Lung microvascular endothelial cell (primary cell): ENCODE data around the gene CERK. TPM values are rescaled to one million over a fixed set of nuclear protein-coding genes. Genes with fewer than 3 reads are reported as not detected.

Source experiments
- DNase-seq, 2 donors: peaks; one replicate each; pipeline versions ENCODE4 v3.0.0 to v3.0.0-alpha.2; 2010; ENCODE audit warnings: low read depth in 2 of 2
- total RNA-seq: library from RNA; depleted of rRNA; stranded (reverse); fragments of >200 nt; gene quantifications from 2 replicates; pipeline ENCODE4 v1.2.1, GENCODE V29; 2014

Gene CERK
- total RNA-seq, 1 donor from 2014 or later = 128 TPM

DNA sequence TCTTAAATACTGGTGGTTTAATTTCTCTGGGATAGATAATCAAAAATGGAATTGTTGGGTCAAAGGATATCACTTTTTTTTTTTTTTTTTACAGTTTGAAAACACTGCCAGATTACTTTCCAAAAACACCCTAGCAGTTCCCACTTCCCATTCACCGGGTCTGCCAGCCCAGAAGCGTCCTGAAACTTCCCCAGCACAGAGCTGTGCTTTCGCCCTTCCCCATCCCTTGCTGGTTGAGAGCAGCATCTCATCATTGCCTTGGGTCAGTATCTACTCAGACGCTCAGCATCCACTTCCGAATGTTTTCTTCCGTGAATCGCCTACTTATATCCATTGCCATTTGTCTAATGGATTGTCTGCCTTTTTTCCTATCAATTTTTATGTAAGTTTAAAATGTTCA is 5.5 kb downstream of the CERK start:
- DNase-seq = no peak

DNA sequence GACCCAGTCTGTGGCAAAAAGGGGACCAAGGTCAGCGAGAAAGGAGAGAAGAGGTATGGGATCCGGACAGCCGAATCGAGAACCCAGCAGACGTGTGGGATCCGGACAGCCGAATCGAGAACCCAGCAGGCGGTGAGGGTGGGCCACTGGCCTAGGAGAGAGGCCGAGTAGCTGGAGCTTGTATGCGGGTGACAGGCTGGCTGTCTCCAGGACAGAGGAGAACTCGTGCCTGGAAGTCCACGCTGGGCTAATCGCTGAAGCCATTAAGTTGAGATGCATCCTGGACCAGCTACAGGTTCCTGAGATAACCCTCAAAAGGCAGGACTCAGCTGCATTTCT is 6.0 kb downstream of the CERK start:
- no peak for DNase-seq

DNA sequence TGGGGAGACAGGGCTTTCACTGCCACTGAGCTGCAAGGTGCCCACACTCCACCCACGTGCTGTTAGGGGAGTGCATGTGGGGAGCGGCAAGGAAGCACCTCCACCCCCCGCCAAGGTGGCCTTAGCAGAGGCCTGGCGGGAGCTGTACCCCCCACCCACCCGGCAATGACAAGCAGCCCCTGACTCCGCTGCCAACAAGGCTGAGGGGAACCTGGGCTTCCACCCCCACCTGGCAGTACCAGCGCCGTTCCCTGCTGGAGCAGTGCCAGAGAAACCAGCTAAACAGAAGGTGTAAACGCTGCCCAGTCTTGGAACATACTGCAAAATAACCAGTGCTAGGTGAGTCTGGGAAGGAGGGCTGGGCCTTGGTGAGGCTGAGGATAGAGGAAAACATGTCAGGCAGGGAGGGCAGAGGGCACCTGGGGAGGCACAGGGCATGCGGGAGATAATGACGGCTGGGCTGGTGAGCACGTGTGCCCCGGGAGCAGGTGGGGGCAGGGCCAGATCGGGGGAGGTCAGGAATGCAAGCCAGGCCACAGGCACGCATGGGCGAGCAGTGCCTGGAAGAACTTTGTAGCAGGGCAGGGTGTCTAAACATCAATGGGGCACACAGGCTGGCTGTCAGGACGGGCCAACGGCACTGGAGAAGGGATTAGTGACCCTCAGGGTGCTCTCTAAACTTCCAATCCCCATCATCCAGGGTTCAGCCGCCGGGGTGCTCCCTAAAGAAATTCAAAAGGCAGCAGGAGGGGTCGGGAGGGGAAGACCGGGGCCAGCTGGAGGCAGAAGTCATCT is 6.6 kb downstream of the CERK start:
- DNase-seq = no peak

DNA sequence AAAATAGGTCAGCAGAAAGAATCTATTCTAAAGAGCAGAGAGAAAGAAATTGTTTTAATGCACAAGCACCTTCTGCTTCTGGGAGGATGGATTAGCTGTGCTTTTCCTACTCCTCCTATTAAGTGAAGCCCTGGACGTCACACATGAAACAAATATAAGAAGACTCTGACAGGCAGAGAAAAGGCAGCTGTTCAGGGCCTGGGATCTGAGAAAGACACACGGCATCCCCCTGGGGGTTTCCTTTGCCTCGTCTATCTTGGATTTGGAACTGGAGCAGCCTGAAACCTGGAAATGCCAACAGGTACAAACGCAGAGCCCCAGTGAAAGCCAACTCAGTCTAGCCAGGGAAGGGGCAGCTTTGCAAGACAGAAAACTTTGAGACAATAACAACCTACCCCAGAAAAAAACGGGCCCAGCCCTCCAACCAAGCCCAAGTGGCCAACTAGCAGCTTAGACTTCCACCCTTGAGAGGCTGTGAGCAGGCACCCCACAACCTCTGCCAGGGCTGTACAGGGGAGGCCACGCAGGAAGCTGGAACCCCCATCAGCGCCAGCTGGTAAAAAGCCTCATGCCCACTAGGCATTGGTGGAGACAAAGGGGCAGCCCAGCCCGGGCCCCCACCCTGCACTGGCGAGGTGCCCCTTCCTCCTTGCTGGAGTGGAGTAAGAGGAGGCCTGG is 7.3 kb downstream of the CERK start:
- no peak for DNase-seq

DNA sequence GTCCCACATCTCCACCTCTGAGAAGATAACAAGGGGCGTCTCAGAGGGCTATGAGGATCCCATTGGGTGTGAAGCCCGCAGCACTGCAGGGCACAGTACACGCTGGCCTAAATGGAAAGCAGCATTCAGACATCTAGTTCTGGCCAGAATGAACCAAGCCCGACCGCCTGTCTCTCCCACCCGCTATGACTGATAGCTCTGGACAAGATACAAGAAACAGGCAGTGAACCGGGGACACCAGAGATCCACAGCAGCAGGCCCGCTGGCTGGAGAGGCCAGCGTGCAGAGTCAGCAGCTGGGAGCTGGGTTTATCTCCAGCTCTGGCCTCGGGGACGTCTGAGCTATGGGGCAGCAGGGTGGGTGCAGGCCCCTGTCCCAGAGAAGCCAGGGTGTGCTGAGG is 9.6 kb downstream of the CERK start:
- DNase-seq = no peak

DNA sequence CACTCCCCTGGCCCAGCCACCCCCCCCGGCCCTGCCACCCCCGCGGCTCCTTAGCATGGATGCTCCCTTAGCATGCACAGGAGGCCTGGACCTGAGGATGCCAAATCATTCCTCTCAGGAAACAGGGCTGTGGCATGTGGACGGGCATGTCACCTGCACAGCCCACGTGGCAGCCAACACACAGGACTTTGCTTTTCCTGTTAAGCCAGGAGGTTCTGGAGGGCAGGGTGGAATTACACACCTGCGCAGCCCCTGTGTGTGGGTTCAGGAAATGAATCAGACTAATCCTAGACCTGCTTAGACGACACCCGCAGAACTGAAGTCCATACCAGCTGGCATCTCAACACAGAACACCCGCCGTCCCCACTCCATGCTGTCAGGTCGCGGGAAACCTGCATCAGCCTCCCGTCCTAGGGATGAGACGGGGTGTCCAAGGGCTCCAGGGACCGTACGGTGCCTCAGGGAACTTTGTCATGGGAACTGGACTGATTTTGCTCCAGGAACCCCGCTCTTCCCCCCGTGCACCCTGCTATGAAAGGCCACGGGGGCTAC is 10.2 kb downstream of the CERK start:
- no peak for DNase-seq

DNA sequence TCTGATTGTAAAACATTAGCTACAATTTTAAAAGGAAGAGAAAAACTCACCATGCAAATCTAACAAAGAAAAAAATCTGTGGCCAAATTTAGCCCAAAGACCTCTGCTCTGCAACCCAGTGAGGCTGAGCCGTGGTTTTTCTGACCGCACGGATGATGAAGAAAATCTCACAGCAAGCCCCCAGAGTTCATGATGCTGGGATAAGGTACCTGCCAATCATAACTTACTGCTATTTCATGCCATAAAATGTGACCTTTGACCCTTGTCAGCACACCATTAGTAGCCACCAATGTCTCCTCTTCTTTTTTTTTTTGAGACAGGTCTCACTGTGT is 11.1 kb downstream of the CERK start:
- no peak for DNase-seq

DNA sequence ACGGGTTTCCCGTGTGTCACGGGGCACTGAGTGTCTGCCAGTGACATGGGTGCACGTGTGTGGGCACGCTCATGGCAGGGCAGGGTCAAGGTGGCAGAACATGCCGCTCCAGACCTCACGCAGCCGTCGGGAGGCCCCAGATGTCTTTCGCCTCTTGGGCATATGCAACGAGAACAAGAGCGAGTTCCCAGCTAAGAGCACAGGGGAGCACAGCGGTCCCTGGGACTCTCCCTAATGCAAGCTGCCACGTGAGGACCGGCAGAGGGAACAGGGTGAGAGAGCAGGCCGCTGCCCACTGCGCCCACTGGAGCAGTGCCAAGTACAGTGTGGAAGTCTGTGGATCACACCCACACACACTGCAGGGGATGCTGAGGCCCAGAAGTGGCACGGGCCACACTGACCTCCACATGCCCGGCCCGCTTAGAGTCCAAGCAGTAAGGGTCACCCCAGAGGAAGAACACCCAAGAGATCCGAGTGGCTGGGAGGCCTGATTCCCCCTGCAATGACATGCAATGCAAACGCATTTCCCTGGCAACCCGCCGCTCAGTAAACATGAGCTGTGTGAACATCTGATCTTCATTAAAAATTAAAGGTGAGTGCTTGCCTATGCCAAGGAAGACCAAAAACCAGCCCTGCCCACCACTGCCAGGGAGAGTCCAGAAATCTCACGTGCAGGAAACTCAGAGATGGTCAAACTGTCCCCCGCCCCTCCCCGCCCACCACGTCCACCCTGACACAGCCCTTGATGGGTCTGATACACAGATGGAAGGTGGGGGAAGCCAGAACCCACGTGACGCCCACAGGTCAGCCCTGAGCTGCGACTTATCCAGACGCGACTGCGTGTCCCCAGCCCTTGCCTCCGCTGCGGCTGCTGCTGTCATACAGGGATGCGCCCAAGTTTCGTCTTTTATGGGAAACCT is 11.7 kb downstream of the CERK start:
- no peak for DNase-seq

DNA sequence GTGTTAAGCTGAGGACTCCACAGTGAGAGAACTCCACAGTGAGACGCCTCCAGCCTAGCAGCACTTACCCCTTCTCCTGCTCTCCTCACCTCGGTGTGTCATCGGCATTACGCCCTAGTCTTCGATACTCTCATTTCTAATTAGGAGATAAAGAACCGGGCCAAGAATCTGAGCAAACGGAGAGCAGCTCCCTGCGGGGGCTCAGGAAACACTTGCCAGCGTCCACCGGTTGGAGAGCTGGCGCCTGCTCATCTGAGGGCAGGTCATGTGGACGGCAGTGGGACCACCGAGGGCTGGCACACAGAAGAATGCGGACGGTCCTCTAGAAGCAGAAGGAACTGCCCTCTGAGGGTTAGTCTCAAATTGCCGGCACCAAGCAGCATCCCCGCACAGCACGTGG is 13.0 kb downstream of the CERK start:
- no peak for DNase-seq

DNA sequence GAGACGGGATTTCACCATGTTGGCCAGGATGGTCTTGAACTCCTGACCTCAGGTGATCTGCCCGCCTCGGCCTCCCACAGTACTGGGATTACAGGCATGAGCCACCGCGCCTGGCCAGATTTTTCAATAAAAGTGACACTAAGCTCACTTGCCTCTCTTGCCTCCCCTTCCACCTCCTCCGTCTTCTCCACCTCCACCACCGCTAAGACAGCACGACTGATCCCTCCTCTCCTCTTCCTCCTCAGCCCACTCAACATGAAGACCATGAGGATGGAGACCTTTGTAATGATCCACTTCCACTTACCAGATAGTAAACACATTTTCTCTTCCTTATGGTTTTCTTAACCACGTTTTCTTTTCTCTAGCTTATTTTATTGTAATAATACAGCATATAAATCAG is 14.2 kb downstream of the CERK start:
- DNase-seq = no peak

DNA sequence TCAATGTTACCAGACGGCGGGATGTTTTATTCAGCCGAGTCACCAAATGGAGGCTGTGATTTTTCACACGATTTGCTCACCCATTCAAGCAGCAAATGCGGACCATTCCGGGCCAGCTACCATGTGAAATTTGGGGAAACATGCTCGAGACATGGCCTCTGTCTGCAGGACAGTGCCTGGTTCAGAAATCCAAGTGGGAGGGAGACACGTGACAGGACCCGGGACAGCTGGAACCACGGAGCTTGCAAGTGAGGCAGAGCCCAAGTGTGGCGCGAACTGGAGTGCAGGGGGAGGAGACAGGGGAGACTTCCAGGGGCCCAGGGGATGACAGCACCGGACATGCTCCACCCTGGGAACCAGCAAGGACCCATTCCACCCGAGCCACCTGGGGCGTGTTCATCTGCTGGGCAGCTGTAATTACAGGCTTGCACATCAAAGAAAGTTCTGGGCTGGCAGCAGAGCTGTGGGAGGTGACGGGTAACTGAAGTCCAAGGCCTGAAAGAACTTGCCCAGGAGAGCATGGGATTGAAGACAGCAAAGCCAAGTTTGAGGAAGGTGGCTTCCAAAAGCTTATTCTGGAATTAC is 16.5 kb downstream of the CERK start:
- no peak for DNase-seq

DNA sequence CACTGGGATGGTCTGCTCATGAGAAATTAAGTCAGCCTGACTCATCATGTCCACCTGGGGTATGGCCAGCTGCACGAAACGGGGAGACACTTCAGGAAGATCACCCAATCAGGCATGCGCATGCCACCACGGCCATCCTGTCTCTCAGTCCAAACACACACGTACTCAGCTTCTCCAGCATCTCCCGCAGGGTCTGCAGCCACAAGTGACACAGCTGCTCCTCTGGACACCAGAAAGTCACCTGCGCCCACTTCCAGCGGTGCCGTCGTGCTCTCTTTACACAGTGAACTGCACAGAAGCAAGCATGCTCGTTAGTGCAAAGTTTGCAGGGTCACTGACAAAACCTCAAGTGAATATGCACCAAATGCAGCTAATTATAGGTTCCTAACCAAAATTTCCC is 18.1 kb downstream of the CERK start:
- DNase-seq = no peak

DNA sequence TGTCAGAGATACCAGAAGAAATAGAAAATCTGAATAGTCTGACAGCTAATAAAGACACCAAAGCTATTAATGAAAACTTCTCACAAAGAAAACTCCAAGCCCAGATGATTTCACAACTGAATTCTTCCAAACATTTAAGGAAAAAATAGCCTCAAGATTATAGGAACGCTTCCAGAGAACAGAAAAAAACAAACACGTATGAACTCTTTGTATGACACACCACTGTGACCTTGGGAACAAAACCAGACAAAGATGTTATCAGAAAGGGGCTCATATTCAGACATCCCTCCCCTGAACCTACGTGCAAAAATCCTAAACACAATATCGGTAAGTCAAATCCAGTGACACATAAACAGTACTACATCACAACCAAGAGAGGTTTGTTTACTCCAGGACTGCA is 23.5 kb downstream of the CERK start:
- DNase-seq = peak in 1 of 2 donors; percentile 63

DNA sequence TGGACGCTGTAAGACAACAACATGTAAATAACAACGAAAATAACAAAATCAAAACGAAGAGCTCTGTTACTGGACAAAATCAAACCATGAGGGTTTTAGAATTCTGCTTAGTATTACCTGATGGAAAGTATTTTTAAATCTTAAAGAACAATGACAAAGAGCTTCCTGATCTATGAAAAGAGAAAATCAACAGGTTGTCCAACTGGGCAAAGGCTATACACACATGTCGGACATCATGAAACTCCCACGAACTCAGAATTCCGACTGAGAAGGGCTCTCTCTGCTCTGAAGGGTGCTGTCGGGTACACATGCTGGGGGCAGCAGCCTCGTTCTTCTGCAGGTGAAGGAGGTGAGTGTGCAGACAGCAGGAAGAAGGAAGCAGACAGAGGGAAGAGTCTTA is 25.8 kb downstream of the CERK start:
- DNase-seq = no peak

DNA sequence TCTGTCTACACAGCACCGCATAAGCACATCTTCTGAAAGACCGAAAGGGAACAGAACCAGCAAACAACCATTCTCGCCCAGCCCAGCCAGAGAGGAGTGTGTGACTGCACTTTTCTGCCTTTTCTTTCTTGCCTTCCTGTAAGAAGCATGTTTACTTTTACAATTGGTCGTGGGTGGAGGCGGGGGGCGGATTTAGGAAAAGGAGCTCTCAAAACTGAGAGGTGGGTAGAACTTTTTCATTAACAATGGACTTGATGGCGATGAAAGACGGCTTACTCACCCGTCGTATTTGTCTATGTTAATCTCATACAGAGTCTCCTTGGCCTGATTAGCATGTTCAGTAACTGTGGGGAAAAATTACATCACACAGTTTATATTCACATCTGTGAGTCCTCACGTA is 27.2 kb downstream of the CERK start:
- no peak for DNase-seq

DNA sequence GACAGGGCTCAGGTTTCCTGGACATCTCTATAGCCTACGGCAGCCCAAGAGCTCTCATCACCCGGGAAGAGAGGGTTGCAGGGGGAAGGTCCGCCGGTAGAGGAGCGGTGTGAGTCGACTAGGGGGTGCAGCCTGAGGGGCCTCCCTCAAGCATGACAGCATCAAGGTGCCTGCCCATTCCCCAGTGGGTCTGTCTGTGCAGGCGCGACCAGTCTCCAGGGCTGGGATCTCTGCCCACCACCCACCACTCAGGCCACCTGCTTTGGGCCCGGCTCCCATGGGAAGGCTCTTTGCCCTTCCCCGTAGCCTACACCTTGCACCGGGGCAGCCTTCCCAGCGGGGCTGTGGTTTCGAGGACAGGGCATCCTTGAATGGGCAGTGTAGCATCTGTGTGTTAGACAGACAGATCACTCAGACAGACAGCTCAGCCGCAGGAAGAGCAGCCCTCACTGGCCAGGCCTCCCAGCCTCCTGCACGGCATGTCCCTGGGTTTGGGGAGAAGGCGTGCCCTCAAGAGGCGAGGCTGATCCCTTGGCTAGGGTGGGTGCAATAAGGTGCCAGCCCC is 29.2 kb downstream of the CERK start:
- no peak for DNase-seq

DNA sequence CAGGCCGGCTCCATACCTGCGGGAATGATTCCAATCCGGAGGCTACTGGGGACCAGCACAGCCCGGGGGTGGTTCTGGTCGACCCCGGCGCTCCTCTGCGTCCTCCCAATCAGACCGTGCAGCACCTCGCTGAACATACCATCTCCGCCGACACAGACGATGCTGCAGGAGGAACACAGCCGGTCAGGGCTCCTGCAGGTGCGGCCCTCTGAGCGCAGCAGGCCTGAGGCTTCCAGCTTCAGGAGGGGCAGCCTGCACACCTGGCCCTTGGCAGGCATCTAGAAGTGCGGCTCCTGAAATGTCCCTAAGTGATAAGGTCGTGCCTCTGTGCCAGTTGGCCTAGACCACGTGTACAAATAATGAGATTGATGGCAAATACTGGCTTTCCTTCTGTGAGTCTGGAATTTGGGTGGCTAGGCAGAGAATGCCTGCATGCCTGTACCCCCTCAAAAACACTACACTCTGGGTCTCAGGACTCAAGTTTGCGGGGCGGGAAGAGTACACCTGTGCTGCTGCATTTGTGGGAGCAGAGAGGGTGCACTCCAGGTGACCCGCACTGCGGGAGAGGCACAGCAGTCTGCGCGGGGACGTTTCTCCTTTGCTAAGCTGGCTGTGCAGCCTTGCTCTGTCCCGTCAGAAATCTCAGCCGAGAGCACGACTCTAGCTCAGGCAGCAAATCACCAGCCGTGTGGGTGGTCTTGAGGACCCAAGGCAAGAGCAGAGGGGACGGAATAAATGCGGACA is 30.1 kb downstream of the CERK start:
- no peak for DNase-seq

DNA sequence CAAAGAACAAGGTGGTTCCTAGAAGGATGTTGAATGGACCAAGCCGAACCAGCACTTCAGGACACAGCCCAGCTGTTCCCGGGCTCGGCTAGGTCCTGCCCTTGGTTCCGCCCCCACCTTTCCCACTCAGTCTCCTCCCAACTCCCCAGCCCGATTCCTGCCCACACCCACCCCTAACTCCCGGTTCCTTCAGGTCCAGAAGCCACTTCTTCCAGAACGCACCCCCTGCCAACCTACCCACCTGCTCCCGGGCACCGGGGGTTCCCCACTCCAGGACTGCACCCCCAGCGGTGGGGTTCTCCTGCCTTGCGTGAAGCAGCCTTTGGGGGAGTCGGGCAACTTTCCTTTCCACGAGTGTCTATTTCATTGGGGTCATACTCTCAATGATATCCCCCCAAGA is 30.7 kb downstream of the CERK start:
- DNase-seq = no peak

DNA sequence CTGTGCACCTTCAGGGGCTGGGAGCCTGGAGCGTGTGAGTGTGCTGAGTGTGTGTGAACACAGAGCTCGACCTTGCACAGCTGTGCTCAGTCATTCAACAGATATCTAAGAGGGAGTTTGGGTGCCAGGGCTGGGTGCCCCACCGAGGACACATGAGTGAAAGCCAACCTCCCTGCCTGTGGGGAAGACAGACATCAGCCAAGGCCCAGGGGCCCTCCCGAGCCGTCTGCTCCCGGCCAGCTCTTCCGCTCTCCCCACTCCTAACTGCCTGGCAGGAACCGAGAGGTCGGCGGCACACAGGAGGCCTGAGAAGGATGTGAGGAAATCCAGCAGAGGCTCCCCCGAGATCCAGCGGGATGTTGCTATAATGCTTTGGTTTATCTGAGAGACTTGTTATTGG is 32.0 kb downstream of the CERK start:
- DNase-seq = no peak

DNA sequence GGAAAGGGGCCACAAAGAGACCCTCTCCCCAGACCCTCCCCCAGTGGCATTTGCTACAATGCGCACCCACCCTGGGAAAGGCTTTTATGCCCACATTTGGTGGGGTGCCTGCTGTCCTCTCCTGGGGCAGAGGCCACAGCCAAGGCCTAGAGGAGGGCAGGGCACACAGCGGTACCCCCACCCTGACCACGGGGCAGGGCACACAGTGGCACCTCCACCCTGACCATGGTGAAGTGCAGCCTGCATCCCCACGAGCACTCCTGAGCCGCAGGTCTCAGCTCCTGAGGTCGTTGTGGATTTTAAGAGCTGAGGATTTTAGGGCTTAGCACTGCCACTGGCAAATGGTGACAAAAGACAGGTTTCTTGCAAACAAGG is 34.1 kb downstream of the CERK start:
- DNase-seq = no peak
